Dermis microvascular lymphatic vessel endothelial cell (primary cell): ENCODE measurements around the gene SLC30A7. TPM values are rescaled to one million over a fixed set of nuclear protein-coding genes. Genes with fewer than 3 reads are reported as not detected.
A peak's percentile ranks its signal among the peaks of the same experiment; 100 is the strongest.
"Not testable (repeated sequence)": the region's sequence is repeated elsewhere in the genome, so short reads cannot be mapped to it uniquely, and the experiment has no call there.

ENCODE experiments used
- DNase-seq, 2 donors: peaks; one replicate each; pipeline versions ENCODE4 v3.0.0 to v3.0.0-alpha.2; 2010; ENCODE audit warnings: low read depth in 2 of 2
- total RNA-seq: library from RNA; depleted of rRNA; stranded (reverse); fragments of >200 nt; gene quantifications from 2 replicates; pipeline ENCODE4 v1.2.1, GENCODE V29; 2014

SLC30A7 gene
- total RNA-seq, 1 donor from 2014 or later, result 27.5 TPM

- not testable (repeated sequence) for DNase-seq
These were observed 5.9 kb upstream of the SLC30A7 start for GRCh38 chr1:100889869-100890482.

- DNase-seq, result no peak
These were observed 4.5 kb upstream of the SLC30A7 start for GRCh38 chr1:100891380-100891779.

GRCh38 chr1:100892554-100892953, 3.3 kb upstream of the SLC30A7 start:
- no peak for DNase-seq

- DNase-seq, result no peak
These were observed 2.2 kb upstream of the SLC30A7 start for GRCh38 chr1:100893718-100894117.

- DNase-seq, result peak; percentile 84 to 89
These were observed 1.0 kb upstream of the SLC30A7 start, which contains the start of gene EXTL2 for GRCh38 chr1:100894603-100895539. Gene EXTL2, minus strand, starts transcription at chr1:100894842. Its CDS starts 6,085 bp downstream, at chr1:100888757.

- DNase-seq, result peak; percentile 31 to 73
These were observed 642 bp downstream of the SLC30A7 start for GRCh38 chr1:100896481-100896982.

- no peak for DNase-seq
These were observed 6.5 kb downstream of the SLC30A7 start for GRCh38 chr1:100902365-100902764.

- no peak for DNase-seq
These were observed 7.9 kb downstream of the SLC30A7 start for GRCh38 chr1:100903777-100904176.

GRCh38 chr1:100904528-100904927, 8.6 kb downstream of the SLC30A7 start:
- DNase-seq, result no peak

GRCh38 chr1:100905181-100905580, 9.3 kb downstream of the SLC30A7 start:
- no peak for DNase-seq

- no peak for DNase-seq
These were observed 12.0 kb downstream of the SLC30A7 start for GRCh38 chr1:100907887-100908286.

GRCh38 chr1:100909018-100909417, 13.1 kb downstream of the SLC30A7 start:
- DNase-seq, result no peak

GRCh38 chr1:100912019-100912418, 16.1 kb downstream of the SLC30A7 start:
- DNase-seq, result no peak

GRCh38 chr1:100921110-100921706, 25.3 kb downstream of the SLC30A7 start:
- peak; percentile 71 to 74 for DNase-seq

- DNase-seq, result peak in 1 of 2 donors; percentile 34
These were observed 28.3 kb downstream of the SLC30A7 start for GRCh38 chr1:100924212-100924611.

- DNase-seq, result no peak
These were observed 29.1 kb downstream of the SLC30A7 start for GRCh38 chr1:100924991-100925390.

GRCh38 chr1:100926240-100926639, 30.4 kb downstream of the SLC30A7 start:
- no peak for DNase-seq

GRCh38 chr1:100927276-100927675, 31.4 kb downstream of the SLC30A7 start:
- no peak for DNase-seq

GRCh38 chr1:100928128-100928527, 32.2 kb downstream of the SLC30A7 start:
- DNase-seq, result no peak

GRCh38 chr1:100930494-100930893, 34.6 kb downstream of the SLC30A7 start:
- DNase-seq, result no peak

- DNase-seq, result no peak
These were observed 35.8 kb downstream of the SLC30A7 start for GRCh38 chr1:100931716-100932115.

GRCh38 chr1:100933555-100933954, 37.7 kb downstream of the SLC30A7 start:
- DNase-seq, result not testable (repeated sequence)
